IPS-18c (cell line): ENCODE data around the gene GPS1.
A peak's percentile ranks its signal among the peaks of the same experiment; 100 is the strongest.

Experiments
- H3K4me3 ChIP-seq: 2 replicates; pipeline ENCODE4 v1.7.0; 2013; ENCODE audit warnings: low read depth, mild to moderate bottlenecking, low read length, moderate library complexity; ENCODE audit not compliant: insufficient read depth
- H3K9me3 ChIP-seq: one replicate; pipeline ENCODE4 v1.6.1; 2013; ENCODE audit warnings: mild to moderate bottlenecking, low read length, moderate library complexity; ENCODE audit not compliant: control insufficient read depth, insufficient read depth

Gene GPS1

DNA sequence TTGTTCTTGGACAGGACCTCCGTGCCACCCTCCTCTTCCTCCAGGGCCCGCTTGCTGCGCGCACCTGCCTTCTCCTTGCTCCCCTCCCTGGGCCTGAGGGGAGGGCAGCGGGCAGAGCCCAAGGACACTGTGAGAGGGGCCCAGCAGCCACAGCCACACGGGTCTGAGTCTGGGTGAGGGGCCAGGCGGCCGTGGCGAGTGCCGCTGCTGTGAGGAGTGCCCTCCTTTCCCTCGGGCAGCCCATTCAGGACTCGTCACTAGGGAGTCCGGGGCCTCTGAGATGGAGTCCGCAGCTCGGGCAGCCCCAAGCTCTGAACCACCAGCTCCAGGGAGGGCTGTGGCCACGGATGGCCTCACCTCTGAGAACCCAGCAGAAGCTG is 8.3 kb downstream of the GPS1 start:
- no peak overlapping the region for H3K4me3 ChIP-seq
- no peaks in the 10 kb centered on the region for H3K9me3 ChIP-seq

DNA sequence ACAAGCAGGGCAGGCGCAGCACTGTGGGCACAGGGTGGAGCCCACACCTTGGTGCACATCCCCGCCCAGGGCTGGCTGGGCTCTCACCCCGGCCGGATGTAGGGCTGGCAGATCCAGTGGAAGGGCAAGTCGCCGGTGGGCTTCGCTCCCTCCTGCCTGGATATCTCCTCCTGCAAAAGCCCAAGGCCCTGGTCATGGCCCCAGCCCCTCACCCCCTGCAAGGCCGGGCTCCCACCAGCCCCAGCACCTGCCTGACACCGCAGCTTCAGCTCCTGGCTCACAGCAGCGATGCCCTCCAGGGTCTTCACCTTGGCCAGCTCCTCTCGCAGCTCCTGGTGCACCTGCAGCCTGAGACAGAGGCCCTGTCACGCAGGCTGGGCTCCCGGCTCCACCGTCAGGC is 8.9 kb downstream of the GPS1 start:
- no peaks in the 10 kb centered on the region for H3K9me3 ChIP-seq
- no peak overlapping the region for H3K4me3 ChIP-seq

DNA sequence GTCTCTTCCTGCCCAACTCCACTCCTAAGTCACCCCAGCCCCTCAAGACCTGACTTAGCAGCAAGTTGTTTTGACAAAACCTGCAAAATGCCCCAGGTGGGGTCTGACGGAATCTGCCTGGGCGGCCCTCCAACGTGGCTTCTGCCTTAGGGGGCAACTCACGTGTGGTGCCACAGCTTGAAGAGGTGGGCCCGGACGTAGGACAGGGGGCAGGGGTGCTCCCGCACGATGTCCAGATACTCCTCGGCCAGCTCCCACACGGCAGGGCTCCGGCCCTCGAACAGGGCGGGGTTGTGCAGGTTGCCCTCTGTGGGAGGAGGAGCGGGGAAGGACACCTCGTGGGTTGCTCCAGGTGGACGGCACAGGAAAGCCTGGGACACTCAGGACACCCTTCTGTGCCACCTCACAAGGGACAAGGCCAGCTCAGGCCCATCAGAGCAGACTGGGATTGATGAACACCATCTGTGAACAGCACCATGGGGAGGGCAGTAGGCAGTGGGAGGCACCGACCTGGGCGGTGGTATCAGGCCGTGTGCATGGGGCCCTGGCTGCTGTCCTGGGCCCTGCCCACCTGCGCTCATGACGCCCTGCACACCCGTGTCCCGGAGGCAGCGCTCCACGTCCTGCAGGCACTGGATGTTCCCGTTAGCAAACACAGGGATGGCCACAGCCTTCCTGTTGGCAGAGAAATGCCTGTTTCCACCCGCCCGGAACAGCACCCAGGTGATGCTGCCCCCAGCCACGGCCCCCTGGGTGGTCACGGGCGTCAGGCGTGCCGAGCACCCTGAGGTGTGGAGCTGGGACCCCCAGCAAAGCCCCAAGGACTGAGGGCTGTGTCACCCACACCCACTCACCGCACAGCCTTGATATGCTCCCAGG is 9.6 kb downstream of the GPS1 start:
- H3K9me3 ChIP-seq, result no peaks in the 10 kb centered on the region

DNA sequence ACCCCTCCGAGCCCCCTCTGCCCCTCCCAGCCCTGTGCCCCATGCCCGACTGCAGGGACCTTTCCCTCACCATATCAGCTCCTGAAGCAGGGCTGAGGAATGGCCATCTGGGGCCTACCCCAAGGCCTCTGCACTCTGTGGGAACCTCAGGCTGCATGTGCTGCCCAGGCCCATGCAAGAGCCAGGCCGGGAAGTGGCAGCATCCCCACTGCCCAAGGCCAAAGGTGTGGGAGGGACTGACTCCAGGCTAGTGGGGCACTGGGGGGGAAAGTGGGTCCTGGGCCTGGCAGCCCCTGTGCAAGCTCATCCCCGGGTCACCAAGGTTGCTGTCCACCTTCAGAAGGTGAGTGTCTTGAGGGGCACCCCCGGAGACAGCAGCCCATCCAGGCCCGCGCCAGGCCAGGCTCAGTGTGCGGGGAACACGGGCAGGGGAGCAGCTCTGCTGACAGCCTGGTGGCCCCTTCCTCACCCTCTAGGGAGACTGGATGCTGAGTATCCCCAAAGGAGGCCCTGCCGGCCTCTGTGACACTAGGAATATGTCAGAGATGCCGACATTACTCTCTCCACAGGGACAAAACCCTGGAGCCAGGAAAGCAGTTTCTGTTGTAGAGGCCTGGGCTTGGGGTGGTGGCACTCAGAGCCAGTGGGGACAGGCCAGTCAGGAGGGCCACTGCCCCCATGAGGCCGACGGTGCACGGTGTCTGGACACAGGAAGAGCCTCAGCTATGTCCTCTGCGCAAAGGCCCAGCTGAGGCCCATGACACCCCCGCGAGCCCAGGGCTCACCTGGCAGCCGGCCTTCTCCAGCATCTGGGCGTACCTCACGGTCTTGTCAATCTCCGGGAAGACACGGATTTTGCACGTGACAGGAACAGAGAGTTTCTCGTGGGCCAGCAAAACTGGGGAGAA is 10.6 kb downstream of the GPS1 start:
- Histone ChIP-seq H3K4me3 (no peak overlapping the region), H3K9me3 (no peaks in the 10 kb centered on the region)

More for the DNA sequence above, 9.6 kb downstream of the GPS1 start:
- H3K4me3 ChIP-seq, result no peak overlapping the region

DNA sequence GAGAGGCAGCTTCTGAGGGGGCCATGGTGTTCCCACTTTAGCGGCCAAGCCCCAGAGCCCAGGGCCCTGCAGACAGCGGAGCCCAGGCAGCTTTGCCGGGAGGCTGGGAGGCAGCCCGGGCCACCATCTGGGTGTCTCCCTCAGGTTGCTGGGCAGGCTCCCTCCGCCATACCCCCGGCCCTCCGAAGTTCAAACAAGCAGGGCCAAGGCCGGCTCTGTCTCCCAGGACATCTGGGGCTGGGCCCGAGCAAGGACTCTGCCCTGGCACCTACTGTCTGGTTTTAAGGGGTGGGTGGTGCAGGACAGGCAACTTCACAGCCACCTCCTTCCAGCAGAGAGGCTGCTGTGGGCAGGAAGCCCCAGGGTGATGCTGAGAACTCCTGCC is 11.3 kb downstream of the GPS1 start:
- H3K9me3 ChIP-seq, result no peaks in the 10 kb centered on the region
- H3K4me3 ChIP-seq, result no peak overlapping the region

DNA sequence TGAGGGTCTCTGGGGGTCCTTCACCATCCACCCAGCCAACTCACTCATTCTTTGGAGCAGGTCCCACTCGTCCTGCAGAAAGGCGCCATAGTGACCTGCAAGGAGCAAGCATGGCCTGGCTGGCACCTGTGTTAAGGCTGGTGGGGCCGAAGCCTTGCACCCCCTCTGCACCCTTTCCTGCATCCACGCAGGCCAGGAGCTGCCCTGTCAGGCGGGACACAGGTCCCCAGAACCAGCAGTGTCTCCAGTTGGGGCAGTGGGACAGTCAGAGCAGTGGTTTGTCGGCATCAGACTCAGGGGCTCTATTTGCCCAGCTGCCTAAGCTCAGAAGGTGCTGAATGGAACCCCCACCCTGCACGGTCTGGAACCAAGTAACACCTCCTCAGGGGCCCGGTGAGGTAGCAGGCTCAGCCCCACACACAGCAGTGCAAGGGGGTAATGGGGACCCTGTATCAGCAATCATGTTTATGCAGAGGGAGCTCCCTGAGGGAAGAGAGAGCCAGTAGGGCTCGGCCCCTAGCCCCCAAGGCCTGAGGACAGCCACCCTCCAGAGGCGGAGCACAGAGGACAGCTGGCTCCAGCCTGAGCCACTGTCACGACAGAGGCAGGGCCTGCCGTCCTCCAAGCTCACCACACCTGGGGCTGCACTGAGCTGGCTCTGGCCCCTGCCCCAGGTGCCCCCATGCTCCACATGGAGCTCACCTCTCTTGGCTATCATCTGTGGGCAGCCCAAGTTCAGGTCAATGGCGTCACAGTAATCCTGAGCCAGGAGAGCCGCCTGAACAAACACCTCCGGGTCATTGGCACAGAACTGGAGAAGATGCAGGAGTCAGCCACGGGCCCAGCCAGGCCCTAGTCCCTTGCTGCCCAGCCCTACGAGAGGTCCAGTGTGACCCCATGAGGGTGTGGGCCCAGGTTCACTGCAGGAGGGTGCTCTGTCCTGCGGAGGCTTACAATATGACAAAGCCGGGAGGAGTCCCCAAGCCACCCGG is 12.0 kb downstream of the GPS1 start:
- H3K4me3 ChIP-seq, result no peak overlapping the region

DNA sequence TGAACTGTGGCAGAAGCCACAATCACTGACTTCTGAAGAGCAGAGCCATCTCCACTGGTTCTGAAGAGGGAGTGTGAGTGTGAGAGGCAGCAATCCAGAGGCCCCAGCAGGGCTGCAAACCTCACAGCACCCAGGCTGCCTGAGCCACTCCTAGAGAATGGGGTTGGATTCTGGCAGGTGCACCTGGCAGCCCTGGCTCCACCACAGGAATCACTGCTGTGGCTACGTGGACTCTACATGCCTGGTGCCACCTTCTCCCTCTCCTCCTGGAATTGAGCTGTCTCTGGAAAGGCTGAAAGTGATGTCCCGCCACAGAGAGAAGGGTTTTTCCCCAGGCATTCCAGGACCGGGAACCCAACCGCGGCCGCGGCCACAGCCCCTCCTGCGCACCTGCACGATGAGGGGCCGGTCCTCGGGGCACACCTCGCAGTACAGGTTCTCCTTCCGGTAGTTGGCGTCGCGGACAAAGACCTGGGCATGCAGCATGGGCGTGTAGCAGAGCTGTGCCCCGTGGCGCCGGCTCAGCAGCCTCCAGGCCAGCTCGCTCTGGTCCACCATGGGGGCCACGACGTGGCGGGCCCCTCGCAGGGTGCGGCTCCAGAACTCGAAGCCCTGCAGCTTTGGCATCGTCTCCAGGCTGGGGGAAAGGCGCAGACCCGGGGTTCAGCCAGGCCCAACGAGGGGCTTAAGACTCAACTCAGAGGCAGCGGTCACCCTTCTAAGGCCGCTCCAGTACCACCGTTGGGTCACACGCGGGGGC is 12.9 kb downstream of the GPS1 start:
- no peaks in the 10 kb centered on the region for H3K9me3 ChIP-seq
- H3K4me3 ChIP-seq, result peak overlapping the region; percentile 83

More for the DNA sequence above, 12.0 kb downstream of the GPS1 start:
- no peaks in the 10 kb centered on the region for H3K9me3 ChIP-seq

DNA sequence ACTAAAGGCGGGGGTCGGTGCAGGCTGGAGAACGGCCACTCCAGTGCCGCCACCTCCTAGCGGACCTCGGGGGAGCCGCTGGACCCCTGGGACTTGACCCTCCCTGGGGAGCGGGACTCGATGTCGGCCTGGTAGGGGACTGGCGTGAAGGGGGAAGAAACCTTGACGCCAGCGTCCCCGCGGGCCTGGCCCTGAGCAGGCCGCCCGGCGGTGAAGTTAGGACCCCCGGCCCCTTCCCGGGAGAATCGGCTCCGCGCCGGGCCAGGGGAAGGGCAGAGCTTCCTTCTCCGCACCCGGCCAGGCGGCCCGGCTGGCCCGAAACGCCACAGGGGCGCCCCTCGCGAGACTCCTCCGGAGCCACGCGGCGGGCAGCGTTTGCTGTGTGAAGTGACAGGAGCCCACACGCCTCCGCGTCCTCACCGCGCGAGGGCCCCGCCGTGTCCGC is 13.5 kb downstream of the GPS1 start:
- H3K9me3 ChIP-seq, result no peaks in the 10 kb centered on the region
- peak overlapping the region; percentile 83 for H3K4me3 ChIP-seq

DNA sequence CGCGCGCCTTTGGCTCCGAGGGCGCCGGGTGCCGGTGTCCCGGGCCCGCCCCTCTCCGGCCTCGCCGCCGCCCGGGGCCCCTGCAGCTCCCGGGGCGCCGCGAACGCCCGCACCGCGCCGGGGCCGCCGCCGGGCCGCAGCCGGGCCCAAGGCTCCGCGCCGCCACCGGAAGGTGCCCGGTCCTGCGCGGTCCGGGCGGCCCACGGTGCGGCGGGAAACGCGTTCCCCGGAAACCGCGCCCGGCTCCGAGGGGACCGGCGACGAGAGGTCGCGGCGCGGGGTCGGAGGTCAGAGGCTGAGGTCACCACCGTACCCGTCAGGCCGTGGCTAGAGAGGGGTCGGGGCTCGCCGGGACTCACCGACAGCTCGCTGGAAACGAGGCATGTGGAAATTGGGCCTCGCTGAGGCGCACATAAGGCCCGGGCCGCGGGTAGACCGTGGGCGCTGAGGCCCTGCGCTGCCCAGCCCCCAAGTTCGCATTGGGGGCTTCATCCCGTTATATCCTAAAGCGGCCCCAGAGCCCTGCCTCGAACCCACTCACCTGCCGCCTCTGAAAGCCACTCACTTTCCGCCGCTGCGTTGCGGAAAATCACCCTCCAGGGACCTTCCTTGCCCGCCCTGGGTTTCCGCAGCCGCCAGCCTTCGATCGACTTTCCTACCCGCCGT is 14.1 kb downstream of the GPS1 start, which contains the start of gene DUS1L:
TSS of gene DUS1L (minus strand) at position 167 of the 666 bp plus-strand sequence. CDS start 745 bp downstream, outside the sequence.
- peak within 1 kb of the TSS; percentile 83 for H3K4me3 ChIP-seq
- no peaks in the 10 kb centered on the region for H3K9me3 ChIP-seq

DNA sequence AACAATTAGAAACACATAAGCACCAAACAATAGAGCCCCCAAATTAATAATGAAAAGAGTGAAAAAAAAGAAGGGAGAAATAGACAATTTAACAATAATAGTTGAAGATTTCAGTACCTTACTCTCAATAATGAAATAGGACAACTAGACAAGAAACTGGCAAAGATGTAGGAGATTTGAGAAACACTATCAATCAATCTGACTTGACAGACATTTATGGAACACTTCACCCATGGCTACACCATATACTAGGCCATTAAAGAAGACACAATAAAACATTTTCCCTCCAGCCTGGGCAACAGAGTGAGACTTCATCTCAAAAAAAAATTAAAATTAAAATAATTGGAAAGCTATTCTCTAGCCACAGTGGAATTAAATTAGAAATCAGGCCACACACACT is 18.9 kb downstream of the GPS1 start:
- Histone ChIP-seq H3K9me3 (no peaks in the 10 kb centered on the region), H3K4me3 (no peak overlapping the region)

DNA sequence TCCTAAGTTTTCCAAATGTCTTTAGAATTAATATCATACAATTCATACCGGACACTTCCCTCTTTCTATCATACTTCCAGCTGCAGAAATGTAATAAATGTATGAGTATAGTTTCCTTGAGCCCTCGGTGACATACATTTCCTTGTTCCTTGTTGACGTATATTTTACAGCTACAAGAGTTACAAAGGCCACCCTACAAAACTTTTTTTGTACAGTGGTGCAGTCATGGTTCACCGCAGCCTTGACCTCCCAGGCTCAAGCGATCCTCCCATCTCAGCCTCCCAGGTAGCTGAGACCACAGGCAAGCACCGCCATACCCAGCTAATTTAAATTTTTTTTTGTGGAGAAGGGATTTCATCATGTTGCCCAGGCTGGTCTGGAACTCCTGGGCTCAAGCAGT is 21.1 kb downstream of the GPS1 start:
- Histone ChIP-seq H3K4me3 (no peak overlapping the region), H3K9me3 (no peaks in the 10 kb centered on the region)

DNA sequence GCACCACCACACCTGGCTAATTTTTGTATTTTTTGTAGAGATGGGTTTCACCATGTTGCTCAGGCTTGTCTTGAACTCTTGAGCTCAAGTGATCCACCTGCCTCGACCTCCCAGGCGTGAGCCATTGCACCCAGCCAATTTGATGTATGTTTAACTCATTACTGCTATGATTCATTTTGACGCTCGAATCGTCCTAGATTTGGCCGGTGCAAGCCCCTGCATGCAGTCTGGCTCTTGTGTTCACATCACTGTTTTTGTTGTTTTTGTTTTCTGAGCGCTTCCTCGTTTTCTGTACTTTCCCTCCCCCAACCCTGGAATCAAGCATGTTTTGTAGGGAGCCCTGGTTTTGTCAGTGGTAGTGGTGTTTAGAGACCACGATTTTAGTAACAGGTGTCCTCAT is 21.7 kb downstream of the GPS1 start:
- no peaks in the 10 kb centered on the region for H3K9me3 ChIP-seq
- H3K4me3 ChIP-seq, result no peak overlapping the region

DNA sequence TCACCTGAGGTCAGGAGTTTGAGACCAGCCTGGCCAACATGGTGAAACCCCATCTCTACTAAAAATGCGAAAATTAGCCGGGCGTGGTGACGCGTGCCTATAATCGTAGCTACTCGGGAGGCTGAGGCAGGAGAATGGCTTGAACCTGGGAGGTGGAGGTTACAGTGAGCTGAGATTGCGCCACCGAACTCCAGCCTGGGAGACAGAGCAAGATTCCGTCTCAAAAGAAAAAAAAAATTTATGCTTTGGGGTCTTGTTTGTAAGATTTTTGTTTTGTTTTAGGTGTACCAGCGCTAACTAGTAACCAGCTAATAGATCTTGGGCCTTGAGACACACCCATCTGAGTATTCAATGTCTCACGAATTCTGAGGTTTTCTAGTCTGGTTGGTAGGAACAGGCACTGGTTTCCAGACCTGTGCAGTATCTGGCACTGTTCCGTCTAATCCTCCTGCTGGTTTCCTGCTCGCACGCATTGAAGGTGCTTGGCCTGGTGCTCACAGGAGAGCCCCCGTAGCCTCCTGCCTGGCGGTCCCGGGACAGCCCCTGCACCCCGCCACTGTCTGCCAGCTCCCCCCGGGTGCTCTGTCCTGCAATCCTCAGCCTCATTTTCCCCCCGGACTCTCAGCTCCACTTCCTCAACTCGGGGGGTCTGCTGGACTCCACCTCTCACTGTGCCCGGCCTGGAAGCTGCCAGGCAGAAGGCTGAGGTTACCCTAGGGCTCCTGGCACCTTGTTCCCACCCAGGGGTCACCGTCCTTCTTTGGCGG is 24.5 kb downstream of the GPS1 start:
- no peaks in the 10 kb centered on the region for H3K9me3 ChIP-seq
- no peak overlapping the region for H3K4me3 ChIP-seq

DNA sequence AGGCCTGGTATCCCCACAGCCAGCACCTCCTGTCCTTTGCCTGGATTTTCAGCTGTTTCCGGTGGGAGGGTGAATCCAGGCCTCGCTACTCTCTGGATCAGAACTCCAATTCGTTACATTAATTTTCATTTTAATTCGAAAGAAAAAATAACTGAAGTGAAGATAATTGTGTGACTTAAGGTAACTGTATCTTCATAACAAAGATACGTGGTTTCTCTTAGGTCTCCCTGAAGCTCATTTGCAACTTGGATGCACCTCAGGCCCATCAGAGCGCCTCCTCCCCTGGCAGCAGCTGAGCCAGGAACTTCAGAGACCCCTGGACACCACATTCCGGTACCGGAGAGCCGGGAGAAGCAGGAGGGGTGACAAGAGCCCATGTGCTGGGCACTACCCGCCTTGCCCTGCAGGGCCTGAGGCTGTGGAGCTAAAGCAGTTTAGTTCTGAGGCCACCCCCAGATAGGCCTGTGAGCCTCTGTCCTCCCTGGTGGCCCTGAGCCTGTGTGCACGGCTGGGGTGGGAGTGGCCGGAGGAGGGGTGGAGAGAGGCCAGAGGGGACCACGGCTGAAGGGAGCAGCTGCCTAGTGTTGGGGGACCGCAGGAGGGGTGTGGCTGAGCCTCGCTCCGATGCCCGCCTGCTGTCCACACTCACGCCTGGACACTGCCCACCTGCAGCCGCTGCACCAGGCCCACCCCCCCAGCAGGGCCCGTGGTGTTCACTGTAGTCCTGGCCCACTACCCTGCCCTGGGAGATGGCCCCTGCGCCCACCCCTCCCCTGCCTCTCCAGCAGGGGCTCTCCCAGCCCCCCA is 25.3 kb downstream of the GPS1 start:
- H3K9me3 ChIP-seq, result no peaks in the 10 kb centered on the region
- H3K4me3 ChIP-seq, result no peak overlapping the region
